ENCODE results near the gene POC1B. TPM values are rescaled to one million over a fixed set of nuclear protein-coding genes. Genes with fewer than 3 reads are reported as not detected.

Gene POC1B
- total and polyA plus RNA-seq, 12 donors, result 3.3 to 18.5 (median 11.8) TPM

DNA sequence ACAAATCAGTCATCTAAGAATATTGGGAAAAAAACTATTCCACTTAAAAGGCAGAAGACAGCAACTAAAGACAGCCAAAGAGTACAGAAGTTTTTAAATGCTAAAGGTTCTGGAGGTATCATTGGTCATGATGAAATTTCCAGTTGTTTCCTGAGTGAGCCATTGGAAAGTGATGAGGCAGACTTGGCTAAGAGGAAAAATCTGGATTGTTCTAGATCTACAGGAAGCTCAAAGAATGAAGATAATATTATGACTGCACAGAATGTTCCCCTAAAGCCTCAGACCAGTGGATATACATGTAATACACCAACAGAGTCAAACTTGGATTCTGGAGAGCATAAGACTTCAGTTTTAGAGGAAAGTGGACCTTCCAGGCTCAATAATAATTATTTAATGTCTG is 24.1 kb downstream of the POC1B start:
- Histone ChIP-seq H3K36me3 (replicated peaks in 1 of 2) (no peaks in the 10 kb centered on the region), H3K27ac (no peak overlapping the region), H3K9me3 (replicated peaks in 1 of 3) (no peaks in the 10 kb centered on the region), H3K4me3 (no peak overlapping the region), H3K27me3 (no peaks in the 10 kb centered on the region), H3K4me1 (replicated peaks in 1 of 2) (no peaks in the 10 kb centered on the region)
- intact Hi-C loops (cut with DNase I), result no loop called here
- TF ChIP-seq, protein P1, sequence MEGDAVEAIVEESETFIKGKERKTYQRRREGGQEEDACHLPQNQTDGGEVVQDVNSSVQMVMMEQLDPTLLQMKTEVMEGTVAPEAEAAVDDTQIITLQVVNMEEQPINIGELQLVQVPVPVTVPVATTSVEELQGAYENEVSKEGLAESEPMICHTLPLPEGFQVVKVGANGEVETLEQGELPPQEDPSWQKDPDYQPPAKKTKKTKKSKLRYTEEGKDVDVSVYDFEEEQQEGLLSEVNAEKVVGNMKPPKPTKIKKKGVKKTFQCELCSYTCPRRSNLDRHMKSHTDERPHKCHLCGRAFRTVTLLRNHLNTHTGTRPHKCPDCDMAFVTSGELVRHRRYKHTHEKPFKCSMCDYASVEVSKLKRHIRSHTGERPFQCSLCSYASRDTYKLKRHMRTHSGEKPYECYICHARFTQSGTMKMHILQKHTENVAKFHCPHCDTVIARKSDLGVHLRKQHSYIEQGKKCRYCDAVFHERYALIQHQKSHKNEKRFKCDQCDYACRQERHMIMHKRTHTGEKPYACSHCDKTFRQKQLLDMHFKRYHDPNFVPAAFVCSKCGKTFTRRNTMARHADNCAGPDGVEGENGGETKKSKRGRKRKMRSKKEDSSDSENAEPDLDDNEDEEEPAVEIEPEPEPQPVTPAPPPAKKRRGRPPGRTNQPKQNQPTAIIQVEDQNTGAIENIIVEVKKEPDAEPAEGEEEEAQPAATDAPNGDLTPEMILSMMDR (IDR thresholded peaks at IDR 0.05), result no peak
- TF ChIP-seq POLR2A (IDR thresholded peaks at IDR 0.05), result no peak
- no peak for DNase-seq

DNA sequence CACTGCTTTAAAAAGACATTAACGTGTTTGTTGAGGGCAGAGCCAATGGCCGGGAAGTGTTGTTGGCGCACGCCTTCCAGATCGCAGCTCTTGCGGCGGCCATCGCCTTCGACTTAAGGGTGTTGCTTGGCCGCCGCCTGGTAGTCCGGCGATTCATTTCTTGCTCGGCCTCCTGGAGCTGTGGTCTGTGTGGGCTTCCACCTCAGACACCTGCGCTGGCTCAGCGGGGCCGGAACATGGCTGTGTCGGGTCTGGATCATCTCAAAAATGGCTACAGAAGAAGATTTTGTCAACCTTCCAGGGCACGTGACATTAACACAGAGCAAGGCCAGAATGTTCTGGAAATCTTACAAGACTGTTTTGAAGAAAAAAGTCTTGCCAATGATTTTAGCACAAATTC is 26.0 kb downstream of the POC1B start:
- Histone ChIP-seq H3K4me3 (no peak overlapping the region), H3K4me1 (replicated peaks in 1 of 2) (no peaks in the 10 kb centered on the region), H3K27ac (no peak overlapping the region), H3K9me3 (replicated peaks in 1 of 3) (no peaks in the 10 kb centered on the region), H3K27me3 (no peaks in the 10 kb centered on the region), H3K36me3 (replicated peaks in 1 of 2) (no peaks in the 10 kb centered on the region)
- TF ChIP-seq, protein P1 (IDR thresholded peaks at IDR 0.05), result no peak
- TF ChIP-seq POLR2A (IDR thresholded peaks at IDR 0.05), result no peak
- 89 to 97% (median 96%) methylated on average over 14 to 19 of the region's 19 CpGs for WGBS, 4 donors
- intact Hi-C loops (cut with DNase I), result no loop called here
- DNase-seq, result no peak

DNA sequence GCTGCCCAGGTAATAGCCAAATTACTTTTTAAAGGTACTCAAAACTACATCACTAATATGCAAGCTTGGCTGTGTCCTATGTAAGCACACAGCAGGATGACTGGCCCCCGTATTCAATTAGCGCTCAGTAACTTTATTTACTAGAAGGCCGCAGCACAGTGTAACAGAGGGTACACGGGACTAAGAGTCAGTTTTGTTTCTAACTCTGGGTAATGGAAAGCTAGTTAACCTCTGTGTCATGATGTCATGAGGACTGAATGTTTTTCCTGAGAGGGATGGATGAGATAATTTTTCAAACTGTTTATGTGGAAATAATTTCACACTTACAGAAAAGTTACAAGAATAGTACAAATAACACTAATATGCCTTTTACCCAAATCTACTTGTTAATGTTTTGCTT is 28.4 kb downstream of the POC1B start:
- intact Hi-C loops (cut with DNase I), result no loop called here
- H3K27ac ChIP-seq, result no peak overlapping the region
- H3K9me3 ChIP-seq (replicated peaks in 1 of 3), result no peaks in the 10 kb centered on the region
- no peaks in the 10 kb centered on the region for H3K4me1 ChIP-seq (replicated peaks in 1 of 2)
- no peak for DNase-seq
- no peaks in the 10 kb centered on the region for H3K27me3 ChIP-seq
- H3K36me3 ChIP-seq (replicated peaks in 1 of 2), result no peaks in the 10 kb centered on the region
- TF ChIP-seq, protein P1 (IDR thresholded peaks at IDR 0.05), result no peak
- no peak for TF ChIP-seq POLR2A (IDR thresholded peaks at IDR 0.05)
- WGBS, 4 donors, result 75 to 94% (median 87%) methylated on average over 4 of the region's 4 CpGs
- H3K4me3 ChIP-seq, result no peak overlapping the region

DNA sequence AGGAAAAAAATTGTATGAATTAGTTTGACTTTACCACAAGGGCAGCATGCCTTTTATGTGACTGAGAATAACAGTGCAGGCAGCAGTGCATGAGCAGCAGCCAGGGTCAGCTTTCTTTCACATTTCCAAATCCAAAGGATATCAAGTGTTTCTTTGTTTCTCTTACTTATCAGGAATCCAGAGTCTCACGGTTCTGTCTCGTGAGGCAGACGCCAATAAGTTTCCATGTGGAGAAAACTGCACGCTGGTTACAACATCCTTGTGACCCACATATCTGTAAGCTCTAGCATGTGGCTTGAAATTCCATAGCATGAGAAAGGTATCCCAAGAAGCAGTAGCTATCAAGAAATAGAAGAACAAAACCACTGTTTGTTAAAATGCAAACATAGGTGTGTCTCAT is 28.8 kb downstream of the POC1B start:
- H3K36me3 ChIP-seq (replicated peaks in 1 of 2), result no peaks in the 10 kb centered on the region
- no peaks in the 10 kb centered on the region for H3K9me3 ChIP-seq (replicated peaks in 1 of 3)
- no peaks in the 10 kb centered on the region for H3K4me1 ChIP-seq (replicated peaks in 1 of 2)
- DNase-seq, result no peak
- H3K27ac ChIP-seq, result no peak overlapping the region
- no peaks in the 10 kb centered on the region for H3K27me3 ChIP-seq
- no peak overlapping the region for H3K4me3 ChIP-seq
- WGBS, 4 donors, result 81 to 89% (median 87%) methylated on average over 4 of the region's 4 CpGs
- TF ChIP-seq, protein P1 (IDR thresholded peaks at IDR 0.05), result no peak
- no peak for TF ChIP-seq POLR2A (IDR thresholded peaks at IDR 0.05)
- intact Hi-C loops (cut with DNase I), result no loop called here
